Measurements from ENCODE around the gene KIF1A.

DNA sequence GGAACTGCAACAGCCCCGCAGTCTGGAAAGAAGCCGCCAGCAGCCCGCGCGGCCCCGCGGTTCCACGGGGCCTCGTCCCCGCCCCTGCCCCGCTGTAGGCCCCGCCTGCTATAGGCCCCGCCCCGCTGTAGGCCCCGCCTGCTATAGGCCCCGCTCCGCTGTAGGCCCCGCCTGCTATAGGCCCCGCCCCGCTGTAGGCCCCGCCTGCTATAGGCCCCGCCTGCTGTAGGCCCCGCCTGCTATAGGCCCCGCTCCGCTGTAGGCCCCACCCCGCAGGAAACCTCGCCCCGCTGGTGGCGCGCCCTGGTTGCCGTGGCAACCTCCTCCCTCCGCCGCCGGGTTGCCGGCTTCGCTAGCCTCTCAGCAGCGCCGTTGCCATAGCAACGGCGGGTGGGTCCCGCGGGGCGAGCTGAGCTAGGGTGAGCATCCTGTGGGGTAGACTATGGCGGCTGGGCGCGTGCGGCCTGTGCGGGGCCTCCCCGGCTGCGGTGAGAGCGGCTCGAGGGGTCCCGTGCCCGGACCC, 12.2 kb upstream of the KIF1A start:
- TF ChIP-seq TAF1 (IDR thresholded peaks at IDR 0.05; ENCODE audit: low read depth) (no peak), TEAD4 (IDR thresholded peaks at IDR 0.05) (no peak), REST (IDR thresholded peaks at IDR 0.05; ENCODE audit: low read depth) (no peak), YY1 (IDR thresholded peaks at IDR 0.05; ENCODE audit: low read depth) (no peak), EP300 (IDR thresholded peaks at IDR 0.05; ENCODE audit: borderline replicate concordance) (no peak), ZBTB7A (IDR thresholded peaks at IDR 0.05; ENCODE audit: low read depth) (no peak), CREB1 (IDR thresholded peaks at IDR 0.05; ENCODE audit: low read depth) (no peak), CEBPB (IDR thresholded peaks at IDR 0.05) (no peak), TCF12 (IDR thresholded peaks at IDR 0.05; ENCODE audit: low read depth) (no peak), EGR1 (IDR thresholded peaks at IDR 0.05) (no peak), RAD21 (IDR thresholded peaks at IDR 0.05; ENCODE audit: low read depth) (no peak), FOXM1 (IDR thresholded peaks at IDR 0.05; ENCODE audit: borderline replicate concordance, low read depth) (no peak)
- TF ChIP-seq, protein P1, sequence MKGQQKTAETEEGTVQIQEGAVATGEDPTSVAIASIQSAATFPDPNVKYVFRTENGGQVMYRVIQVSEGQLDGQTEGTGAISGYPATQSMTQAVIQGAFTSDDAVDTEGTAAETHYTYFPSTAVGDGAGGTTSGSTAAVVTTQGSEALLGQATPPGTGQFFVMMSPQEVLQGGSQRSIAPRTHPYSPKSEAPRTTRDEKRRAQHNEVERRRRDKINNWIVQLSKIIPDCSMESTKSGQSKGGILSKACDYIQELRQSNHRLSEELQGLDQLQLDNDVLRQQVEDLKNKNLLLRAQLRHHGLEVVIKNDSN (IDR thresholded peaks at IDR 0.05): no peak
- TF ChIP-seq, protein P2, sequence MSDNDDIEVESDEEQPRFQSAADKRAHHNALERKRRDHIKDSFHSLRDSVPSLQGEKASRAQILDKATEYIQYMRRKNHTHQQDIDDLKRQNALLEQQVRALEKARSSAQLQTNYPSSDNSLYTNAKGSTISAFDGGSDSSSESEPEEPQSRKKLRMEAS (IDR thresholded peaks at IDR 0.05): no peak

Measured in Ishikawa (cell line).